GM19468 (cell line): ENCODE data around the gene NINJ1.
"Not testable (repeated sequence)": the region's sequence is repeated elsewhere in the genome, so short reads cannot be mapped to it uniquely, and the experiment has no call there.

Experiments used
- ATAC-seq: cut with Tn5 transposase; IDR thresholded peaks from one replicate; pipeline ENCODE4 v1.9.1; 2021; ENCODE audit warnings: mild to moderate bottlenecking, moderate library complexity, moderate number of reproducible peaks; ENCODE audit not compliant: unreplicated experiment; ENCODE audit errors: extremely low read depth

The NINJ1 gene

DNA sequence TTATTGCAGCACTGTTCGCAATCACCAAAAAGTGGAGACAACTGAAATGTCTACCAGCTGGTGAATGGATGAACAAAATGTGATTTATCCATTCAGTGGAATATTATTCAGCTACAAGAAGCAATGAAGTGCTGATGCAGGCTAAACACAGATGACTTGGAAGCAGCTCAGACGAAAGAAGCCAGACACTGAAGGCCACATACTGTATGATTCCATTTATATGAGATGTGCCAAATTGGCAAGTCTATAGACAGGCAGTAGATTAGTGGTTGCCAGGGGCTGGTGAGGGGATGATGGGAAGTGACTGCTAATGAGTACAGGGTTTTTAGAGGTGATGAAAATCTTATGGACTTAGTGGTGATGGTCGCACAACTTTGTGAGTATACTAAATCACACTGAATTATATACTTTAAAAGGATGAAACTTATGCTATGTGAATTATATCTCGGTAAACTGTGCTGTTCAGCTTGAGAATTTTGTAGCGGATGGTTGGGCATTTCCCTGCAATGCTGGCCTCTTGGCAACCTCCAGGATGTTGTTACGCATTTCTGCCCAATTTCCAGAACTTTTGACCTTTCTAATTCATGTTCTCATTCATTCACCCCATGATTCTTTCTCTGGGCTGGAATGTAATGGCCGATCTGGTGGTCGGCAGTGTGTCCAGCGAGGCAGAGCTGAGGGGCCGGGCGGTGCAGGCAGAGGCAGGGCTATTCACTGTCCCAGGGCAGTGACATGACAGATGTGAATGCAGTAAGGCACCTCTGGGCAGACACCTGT, 27.9 kb upstream of the NINJ1 start:
- no peak for ATAC-seq

DNA sequence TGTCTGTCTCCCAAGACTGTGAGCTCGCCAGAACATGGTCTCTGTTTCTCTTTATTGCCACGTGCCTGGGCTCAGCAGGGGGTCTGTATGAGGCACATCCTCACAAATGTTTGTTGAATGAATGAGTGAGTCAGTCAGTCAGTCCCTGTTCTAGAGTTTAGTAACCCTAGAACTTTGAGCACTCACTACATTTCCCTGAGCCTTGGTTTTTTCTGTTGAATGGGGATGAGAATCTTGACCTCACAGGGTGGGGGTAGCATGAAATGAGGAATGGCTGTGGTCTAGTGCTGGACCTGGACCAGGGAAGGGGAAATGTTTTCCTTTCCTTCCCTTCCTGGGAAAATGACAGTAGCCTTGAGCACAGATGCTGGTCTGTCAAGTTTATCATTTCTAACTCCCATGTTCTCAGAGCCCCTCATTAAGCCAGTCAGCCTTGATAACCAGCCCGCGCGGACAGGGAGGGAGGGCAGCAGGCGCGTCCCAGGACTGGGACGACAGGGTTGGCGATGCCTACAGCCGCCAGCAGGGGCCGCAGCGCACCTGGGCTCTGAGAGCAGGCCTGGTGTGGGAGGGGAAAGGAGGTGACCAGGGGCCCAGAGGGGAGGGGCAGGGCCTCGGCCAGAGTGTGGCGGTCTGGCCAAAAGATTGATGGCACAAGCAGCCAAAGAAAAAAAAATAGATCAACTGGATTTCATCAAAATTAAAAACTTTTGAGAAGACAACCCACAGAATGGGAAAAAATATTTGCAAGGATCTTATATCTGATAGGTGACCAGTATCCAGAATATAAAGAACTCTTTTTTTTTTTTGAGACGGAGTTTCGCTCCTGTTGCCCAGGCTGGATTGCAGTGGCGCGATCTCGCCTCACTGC, 25.8 kb upstream of the NINJ1 start:
- ATAC-seq: no peak

DNA sequence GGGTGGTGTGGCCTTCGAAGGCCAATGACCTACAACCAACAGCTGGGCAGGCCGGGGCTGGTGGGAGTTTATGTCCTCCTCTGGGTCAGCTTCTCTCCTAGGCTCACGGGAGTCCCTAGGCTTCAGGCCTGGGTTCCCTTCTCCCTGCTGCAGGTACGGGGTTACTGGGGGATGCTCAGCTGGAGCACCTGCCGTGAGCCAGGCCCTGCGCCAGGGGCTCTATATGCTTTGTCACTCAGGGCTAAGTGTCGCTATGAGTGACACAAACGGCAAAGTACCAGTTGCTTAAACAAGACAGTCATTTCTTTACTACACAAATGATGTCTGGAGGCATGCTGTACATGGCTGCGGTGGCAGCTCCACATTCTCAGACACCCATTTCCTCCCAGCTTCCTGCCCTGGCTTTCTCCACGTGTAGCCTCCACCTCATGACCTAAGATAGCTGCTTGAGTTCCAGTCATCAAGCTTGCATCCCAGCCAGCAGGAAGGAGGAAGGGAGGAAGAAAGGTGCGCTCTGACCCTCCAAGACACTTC, 22.5 kb upstream of the NINJ1 start:
- no peak for ATAC-seq

DNA sequence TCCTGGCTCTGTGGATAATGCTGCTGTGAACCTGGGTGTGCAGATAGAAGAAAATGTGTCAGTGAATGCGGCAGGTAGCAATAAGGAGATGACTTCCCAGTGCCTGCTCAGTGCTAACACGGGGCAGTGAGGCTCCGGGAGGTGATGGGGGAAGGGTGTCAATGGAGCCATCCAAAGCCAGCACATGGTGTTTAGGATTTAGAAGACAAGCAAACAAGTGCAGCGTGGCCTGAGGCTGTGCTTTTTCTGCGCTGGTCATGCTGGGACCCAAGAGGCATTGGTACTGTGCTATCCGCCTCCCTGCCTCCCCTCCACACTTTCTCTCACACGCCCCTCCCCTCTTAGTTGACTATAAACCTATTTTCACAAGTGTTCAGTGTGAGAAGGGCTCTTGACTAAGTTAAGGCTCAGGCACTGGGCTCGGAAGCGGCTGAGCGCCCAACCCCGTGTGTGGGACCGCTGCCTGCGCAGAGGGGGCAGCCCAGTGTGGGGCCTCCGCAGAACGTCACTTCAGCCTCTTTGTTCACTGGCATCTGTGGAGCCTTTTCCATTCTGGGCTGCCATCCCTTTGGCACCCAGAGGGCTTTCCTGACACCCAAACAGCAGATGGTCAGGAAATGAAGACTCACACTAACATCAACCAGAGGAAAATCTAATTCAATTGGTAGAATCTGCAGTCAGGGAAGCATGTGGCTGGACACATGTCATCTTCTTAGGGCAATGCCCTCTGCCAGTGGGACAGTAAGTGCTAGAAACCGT, 21.8 kb upstream of the NINJ1 start:
- ATAC-seq: no peak

DNA sequence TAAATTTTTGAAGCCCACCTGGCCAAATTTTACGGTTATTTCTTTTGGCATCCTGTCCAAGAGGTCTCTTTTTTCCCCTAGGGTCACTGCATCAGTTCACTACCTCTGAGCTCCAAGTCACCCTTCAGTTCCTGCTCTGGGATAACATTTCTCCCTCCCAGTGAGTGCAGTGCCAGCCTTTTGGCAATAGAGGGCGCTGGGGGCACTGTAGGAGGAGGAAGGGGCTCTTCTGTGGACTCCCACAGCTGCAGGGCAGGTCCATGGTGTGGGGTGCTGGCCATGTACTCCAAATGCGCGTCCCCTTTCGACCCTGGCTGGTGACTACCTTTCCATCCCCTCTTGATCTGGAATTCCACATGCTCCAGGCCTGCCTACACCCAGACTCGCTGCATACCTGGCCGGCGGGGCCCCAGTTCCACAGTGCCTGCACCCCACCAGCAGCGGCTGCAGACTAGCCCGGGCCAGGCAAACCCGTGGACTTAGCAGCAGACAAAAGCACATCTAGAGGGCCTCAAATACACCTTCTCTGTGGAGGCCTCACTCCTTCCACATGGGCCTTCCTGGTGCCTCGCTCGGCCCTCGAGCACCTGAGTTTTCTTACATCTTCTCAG, 20.3 kb upstream of the NINJ1 start:
- ATAC-seq: no peak

DNA sequence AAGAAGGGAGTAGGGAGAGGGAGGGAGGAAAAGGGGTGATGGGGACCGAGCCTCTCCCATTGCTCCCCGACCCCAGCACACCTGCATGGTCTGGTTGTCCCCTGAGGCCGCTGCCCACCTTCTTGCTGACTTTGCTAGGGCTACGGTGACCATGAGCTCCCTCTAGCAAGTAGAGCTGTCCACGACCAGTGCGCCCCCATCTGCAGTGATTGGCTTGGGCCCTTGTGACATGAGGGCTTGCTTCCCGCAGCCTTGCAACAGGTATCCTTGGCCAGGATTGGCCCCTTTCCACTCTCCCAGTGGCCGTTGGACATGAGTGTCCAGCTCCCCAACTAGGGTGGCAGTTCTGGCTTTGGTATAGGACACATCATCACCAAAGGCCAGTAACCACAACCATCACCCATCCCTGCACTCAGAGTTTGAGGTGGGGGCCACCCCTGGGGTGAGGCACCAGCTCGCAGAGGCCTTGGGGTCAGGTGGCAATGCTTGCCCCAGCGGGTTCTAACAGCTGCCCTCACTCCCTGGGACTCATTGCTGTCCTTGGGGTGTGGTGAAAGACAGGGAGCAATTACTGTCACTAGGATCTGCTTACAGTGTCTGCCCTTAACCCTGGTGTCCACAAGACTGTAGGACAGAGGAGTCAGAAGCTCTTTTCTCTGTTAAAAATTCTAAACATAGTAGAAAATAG, 17.2 kb upstream of the NINJ1 start:
- ATAC-seq: no peak

- ATAC-seq: no peak
Observed at GRCh38 chr9:93149361-93149760, 15.3 kb upstream of the NINJ1 start.

- no peak for ATAC-seq
Observed at GRCh38 chr9:93148721-93149120, 14.7 kb upstream of the NINJ1 start.

GRCh38 chr9:93147632-93148031, 13.6 kb upstream of the NINJ1 start:
- ATAC-seq: no peak

DNA sequence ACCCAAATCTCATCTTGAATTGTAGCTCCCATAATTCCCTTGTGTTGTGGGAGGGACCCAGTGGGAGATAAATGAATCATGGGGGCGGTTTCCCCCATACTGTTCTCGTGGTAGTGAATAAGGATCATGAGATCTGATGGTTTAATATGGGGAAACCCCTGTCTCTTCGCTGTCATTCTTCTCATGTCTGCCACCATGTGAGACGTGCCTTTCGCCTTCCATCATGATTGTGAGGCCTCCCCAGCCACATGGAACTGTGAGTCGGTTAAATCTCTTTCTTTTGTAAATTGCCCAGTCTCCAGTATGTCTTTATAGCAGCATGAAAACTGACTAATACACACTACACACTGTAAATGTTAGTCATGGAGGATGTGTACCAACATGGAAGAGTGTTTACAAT, 12.6 kb upstream of the NINJ1 start:
- not testable (repeated sequence) for ATAC-seq

GRCh38 chr9:93143830-93144530, 9.9 kb upstream of the NINJ1 start:
- ATAC-seq: no peak

GRCh38 chr9:93141771-93142483, 7.9 kb upstream of the NINJ1 start:
- ATAC-seq: no peak

GRCh38 chr9:93139365-93140182, 5.5 kb upstream of the NINJ1 start:
- no peak for ATAC-seq

GRCh38 chr9:93138171-93138764, 4.2 kb upstream of the NINJ1 start:
- ATAC-seq: no peak

- ATAC-seq: no peak
Observed at GRCh38 chr9:93137362-93137761, 3.3 kb upstream of the NINJ1 start.

DNA sequence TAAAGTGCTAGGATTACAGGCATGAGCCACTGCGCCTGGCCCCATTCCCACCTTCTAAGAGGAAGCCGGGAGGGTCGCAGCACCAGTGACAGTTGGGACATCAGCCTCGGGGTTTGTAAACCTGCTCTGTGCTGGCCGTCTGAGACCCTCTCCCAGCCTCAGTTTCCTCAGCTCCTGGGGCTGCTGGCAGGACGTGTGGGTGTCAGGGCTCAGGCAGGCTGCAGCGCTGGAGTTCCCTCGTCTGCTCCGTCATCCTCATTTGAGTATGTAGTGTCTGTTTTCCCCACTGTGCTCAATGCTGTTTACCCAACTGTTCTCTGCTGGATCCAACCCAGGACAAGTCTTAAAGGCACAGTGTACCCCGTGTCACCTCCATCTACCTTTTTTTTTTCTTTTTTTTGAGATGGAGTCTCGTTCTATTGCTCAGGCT, 2.0 kb upstream of the NINJ1 start:
- no peak for ATAC-seq
